Muscle layer of colon (tissue), 2 donors: ENCODE results near the gene CDH15.

Experiments used
- H3K27ac ChIP-seq: one replicate; pipeline ENCODE4 v1.7.0; 2013; ENCODE audit warnings: low read depth, mild to moderate bottlenecking, low read length, moderate library complexity
- H3K27me3 ChIP-seq, 2 donors: one replicate each; pipeline ENCODE4 v1.7.0; 2013; ENCODE audit warnings: low read length in 2 of 2, mild to moderate bottlenecking in 2 of 2; ENCODE audit not compliant: insufficient read depth in 2 of 2, control insufficient read depth in 1 of 2
- H3K36me3 ChIP-seq: one replicate; pipeline ENCODE4 v1.7.0; 2013; ENCODE audit warnings: mild to moderate bottlenecking, low read length; ENCODE audit not compliant: insufficient read depth
- H3K4me1 ChIP-seq: one replicate; pipeline ENCODE4 v1.7.0; 2013; ENCODE audit warnings: mild to moderate bottlenecking, low read length; ENCODE audit not compliant: insufficient read depth
- H3K4me3 ChIP-seq, 2 donors: one replicate each; pipeline ENCODE4 v1.7.0; 2013; ENCODE audit warnings: low read length in 2 of 2, low read depth in 1 of 2, mild to moderate bottlenecking in 1 of 2, moderate library complexity in 1 of 2
- H3K9ac ChIP-seq: one replicate; pipeline ENCODE4 v1.7.0; 2013; ENCODE audit warnings: low read length
- H3K9me3 ChIP-seq: one replicate; pipeline ENCODE4 v1.7.0; 2013; ENCODE audit warnings: mild to moderate bottlenecking, low read length
- donor health status: abdominal sarcoma.
- donor health status: Adenocarcinoma of cecum.

CDH15 gene

GRCh38 chr16:89142474-89143195 lies 28.9 kb upstream of the CDH15 start:
- Histone ChIP-seq H3K4me3 (no peak overlapping the region), H3K9me3 (no peaks in the 10 kb centered on the region), H3K4me1 (no peaks in the 10 kb centered on the region), H3K36me3 (peaks cover 21% of the 10 kb centered on the region), H3K27ac (no peak overlapping the region), H3K9ac (no peak overlapping the region), H3K27me3 (no peaks in the 10 kb centered on the region)

- Histone ChIP-seq H3K36me3 (peaks cover 21% of the 10 kb centered on the region), H3K9ac (no peak overlapping the region), H3K9me3 (no peaks in the 10 kb centered on the region), H3K4me3 (no peak overlapping the region), H3K27ac (no peak overlapping the region), H3K27me3 (no peaks in the 10 kb centered on the region), H3K4me1 (no peaks in the 10 kb centered on the region)
These were observed 28.3 kb upstream of the CDH15 start for GRCh38 chr16:89143201-89143741.

- Histone ChIP-seq H3K27ac (no peak overlapping the region), H3K36me3 (peaks cover 21% of the 10 kb centered on the region), H3K4me1 (no peaks in the 10 kb centered on the region), H3K27me3 (no peaks in the 10 kb centered on the region), H3K9ac (no peak overlapping the region), H3K4me3 (no peak overlapping the region), H3K9me3 (no peaks in the 10 kb centered on the region)
These were observed 27.5 kb upstream of the CDH15 start for GRCh38 chr16:89143911-89144675.

- no peaks in the 10 kb centered on the region for H3K9me3 ChIP-seq
- H3K27ac ChIP-seq = no peak overlapping the region
- no peaks in the 10 kb centered on the region for H3K4me1 ChIP-seq
- H3K4me3 ChIP-seq = no peak overlapping the region
- H3K36me3 ChIP-seq = peaks cover 21% of the 10 kb centered on the region
- no peaks in the 10 kb centered on the region for H3K27me3 ChIP-seq
- no peak overlapping the region for H3K9ac ChIP-seq
These were observed 26.9 kb upstream of the CDH15 start for GRCh38 chr16:89144681-89145080.

GRCh38 chr16:89145406-89146161 lies 26.0 kb upstream of the CDH15 start:
- Histone ChIP-seq H3K4me1 (no peaks in the 10 kb centered on the region), H3K9me3 (no peaks in the 10 kb centered on the region), H3K36me3 (peaks cover 27% of the 10 kb centered on the region), H3K4me3 (no peak overlapping the region), H3K27ac (no peak overlapping the region), H3K9ac (no peak overlapping the region), H3K27me3 (no peaks in the 10 kb centered on the region)

- Histone ChIP-seq H3K9ac (no peak overlapping the region), H3K27me3 (no peaks in the 10 kb centered on the region), H3K27ac (no peak overlapping the region), H3K9me3 (no peaks in the 10 kb centered on the region), H3K36me3 (peaks cover 32% of the 10 kb centered on the region), H3K4me1 (no peaks in the 10 kb centered on the region), H3K4me3 (no peak overlapping the region)
These were observed 25.1 kb upstream of the CDH15 start for GRCh38 chr16:89146211-89147005.

GRCh38 chr16:89147085-89147817 lies 24.3 kb upstream of the CDH15 start:
- Histone ChIP-seq H3K36me3 (peaks cover 26% of the 10 kb centered on the region), H3K27ac (no peak overlapping the region), H3K4me3 (no peak overlapping the region), H3K27me3 (no peaks in the 10 kb centered on the region), H3K9me3 (no peaks in the 10 kb centered on the region), H3K4me1 (no peaks in the 10 kb centered on the region), H3K9ac (no peak overlapping the region)

- H3K4me1 ChIP-seq = no peaks in the 10 kb centered on the region
- H3K27ac ChIP-seq = no peak overlapping the region
- no peak overlapping the region for H3K9ac ChIP-seq
- no peak overlapping the region for H3K4me3 ChIP-seq
- H3K36me3 ChIP-seq = peaks cover 23% of the 10 kb centered on the region
- H3K9me3 ChIP-seq = no peaks in the 10 kb centered on the region
- H3K27me3 ChIP-seq = no peaks in the 10 kb centered on the region
These were observed 22.2 kb upstream of the CDH15 start for GRCh38 chr16:89149386-89149785.

GRCh38 chr16:89150090-89150835 lies 21.3 kb upstream of the CDH15 start:
- Histone ChIP-seq H3K27me3 (no peaks in the 10 kb centered on the region), H3K4me3 (no peak overlapping the region), H3K27ac (no peak overlapping the region), H3K36me3 (peaks cover 23% of the 10 kb centered on the region), H3K9ac (no peak overlapping the region), H3K4me1 (peaks cover 8% of the 10 kb centered on the region), H3K9me3 (no peaks in the 10 kb centered on the region)

DNA sequence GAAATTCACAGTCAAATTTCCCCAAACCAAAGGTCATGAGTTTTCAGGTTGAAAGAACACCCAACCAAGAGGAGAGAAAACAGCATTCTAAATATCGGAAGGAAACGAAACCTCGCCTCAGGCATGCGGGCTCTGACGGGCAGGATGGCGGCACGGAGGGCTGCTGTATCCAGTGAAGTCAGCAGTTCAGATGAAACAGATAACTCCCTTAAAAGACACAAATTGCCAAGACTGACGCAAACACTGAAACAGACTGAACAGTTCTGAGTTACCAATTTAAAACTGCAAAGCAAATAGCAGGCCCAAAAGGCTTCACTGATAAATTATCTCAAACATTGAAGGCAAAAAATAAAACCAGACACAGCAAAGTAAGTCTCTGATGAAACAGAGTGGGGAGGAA lies 20.6 kb upstream of the CDH15 start:
- Histone ChIP-seq H3K27ac (no peak overlapping the region), H3K9me3 (no peaks in the 10 kb centered on the region), H3K36me3 (peaks cover 22% of the 10 kb centered on the region), H3K4me1 (peaks cover 14% of the 10 kb centered on the region), H3K9ac (no peak overlapping the region), H3K27me3 (no peaks in the 10 kb centered on the region), H3K4me3 (no peak overlapping the region)
